ENCODE data around the gene MPZL1. TPM values are rescaled to one million over a fixed set of nuclear protein-coding genes. Genes with fewer than 3 reads are reported as not detected.

MPZL1 gene
- total and polyA plus RNA-seq, 2 of the 13 experiments (the other 11 are each of a cell fraction or from before 2014, with no cell fraction given), result 38.0 to 68.7 TPM

DNA sequence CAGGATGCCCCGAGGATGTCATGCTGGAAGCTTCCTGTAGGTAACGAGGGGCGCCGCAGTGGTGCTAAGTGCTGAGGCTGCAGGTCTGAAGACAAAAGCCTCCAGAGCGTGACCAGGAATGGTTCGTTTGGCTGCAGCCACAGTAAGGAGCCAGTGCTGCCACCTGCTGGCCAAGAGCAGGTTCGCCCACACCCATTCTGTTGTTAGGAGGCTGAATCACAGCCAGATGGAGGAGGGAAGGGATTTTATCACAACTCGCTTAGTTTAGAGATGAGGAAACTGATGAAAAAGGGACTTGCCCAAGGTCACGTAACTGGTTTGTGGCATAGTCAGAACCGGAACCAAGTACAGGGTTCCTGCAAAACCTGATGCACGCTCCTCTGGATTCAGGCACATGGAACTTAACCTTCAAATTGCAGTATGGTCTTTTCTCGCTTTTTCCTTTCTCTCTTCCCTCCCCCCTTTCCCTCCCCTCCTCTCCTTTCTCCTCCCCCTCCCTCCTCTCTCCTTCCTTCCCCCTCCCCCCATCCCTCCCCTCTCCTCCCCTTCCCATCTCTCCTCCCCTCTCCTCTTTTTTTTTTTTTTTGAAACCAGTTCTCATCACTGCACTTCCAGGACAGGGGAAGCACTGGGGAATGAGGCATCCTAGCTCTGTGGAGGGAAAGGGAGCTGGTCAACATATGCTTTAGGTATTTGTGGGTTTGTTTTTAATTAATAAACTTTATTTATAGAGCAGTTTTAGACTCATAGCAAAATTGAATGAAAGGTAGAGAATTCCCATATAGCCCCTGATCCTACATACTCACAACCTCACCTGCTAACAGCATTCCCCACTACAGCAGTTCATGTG, 81.8 kb downstream of the MPZL1 start (continued):
- TF ChIP-seq MZF1 (CRISPR knock-in tag; IDR thresholded peaks at IDR 0.05; ENCODE audit: borderline replicate concordance), result no peak
- TF ChIP-seq, protein P1, sequence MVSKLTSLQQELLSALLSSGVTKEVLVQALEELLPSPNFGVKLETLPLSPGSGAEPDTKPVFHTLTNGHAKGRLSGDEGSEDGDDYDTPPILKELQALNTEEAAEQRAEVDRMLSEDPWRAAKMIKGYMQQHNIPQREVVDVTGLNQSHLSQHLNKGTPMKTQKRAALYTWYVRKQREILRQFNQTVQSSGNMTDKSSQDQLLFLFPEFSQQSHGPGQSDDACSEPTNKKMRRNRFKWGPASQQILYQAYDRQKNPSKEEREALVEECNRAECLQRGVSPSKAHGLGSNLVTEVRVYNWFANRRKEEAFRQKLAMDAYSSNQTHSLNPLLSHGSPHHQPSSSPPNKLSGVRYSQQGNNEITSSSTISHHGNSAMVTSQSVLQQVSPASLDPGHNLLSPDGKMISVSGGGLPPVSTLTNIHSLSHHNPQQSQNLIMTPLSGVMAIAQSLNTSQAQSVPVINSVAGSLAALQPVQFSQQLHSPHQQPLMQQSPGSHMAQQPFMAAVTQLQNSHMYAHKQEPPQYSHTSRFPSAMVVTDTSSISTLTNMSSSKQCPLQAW (CRISPR knock-in tag; IDR thresholded peaks at IDR 0.05), result peak; percentile 80
- 0 out of 2 replicates have a peak, but pooled peaks have one; percentile 33 for TF ChIP-seq ZNF614 (CRISPR knock-in tag; IDR thresholded peaks at IDR 0.05; ENCODE audit: borderline replicate concordance)
- peak; percentile 39 for TF ChIP-seq PHF5A (CRISPR knock-in tag; IDR thresholded peaks at IDR 0.05; ENCODE audit: low read depth, unreplicated experiment)
- TF ChIP-seq, protein P2, sequence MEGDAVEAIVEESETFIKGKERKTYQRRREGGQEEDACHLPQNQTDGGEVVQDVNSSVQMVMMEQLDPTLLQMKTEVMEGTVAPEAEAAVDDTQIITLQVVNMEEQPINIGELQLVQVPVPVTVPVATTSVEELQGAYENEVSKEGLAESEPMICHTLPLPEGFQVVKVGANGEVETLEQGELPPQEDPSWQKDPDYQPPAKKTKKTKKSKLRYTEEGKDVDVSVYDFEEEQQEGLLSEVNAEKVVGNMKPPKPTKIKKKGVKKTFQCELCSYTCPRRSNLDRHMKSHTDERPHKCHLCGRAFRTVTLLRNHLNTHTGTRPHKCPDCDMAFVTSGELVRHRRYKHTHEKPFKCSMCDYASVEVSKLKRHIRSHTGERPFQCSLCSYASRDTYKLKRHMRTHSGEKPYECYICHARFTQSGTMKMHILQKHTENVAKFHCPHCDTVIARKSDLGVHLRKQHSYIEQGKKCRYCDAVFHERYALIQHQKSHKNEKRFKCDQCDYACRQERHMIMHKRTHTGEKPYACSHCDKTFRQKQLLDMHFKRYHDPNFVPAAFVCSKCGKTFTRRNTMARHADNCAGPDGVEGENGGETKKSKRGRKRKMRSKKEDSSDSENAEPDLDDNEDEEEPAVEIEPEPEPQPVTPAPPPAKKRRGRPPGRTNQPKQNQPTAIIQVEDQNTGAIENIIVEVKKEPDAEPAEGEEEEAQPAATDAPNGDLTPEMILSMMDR (CRISPR knock-in tag; IDR thresholded peaks at IDR 0.05), result peak; percentile 96
- TF ChIP-seq ZNF501 (CRISPR knock-in tag; IDR thresholded peaks at IDR 0.05), result peak; percentile 53; the same call in 1 of the 2 replicates
- TF ChIP-seq, protein P3, sequence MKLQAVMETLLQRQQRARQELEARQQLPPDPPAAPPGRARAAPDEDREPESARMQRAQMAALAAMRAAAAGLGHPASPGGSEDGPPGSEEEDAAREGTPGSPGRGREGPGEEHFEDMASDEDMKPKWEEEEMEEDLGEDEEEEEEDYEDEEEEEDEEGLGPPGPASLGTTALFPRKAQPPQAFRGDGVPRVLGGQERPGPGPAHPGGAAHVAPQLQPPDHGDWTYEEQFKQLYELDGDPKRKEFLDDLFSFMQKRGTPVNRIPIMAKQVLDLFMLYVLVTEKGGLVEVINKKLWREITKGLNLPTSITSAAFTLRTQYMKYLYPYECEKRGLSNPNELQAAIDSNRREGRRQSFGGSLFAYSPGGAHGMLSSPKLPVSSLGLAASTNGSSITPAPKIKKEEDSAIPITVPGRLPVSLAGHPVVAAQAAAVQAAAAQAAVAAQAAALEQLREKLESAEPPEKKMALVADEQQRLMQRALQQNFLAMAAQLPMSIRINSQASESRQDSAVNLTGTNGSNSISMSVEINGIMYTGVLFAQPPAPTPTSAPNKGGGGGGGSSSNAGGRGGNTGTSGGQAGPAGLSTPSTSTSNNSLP (IDR thresholded peaks at IDR 0.05; ENCODE audit: low read depth, low read length), result peak; percentile 52; the same call in 1 of the 2 replicates
- TF ChIP-seq MXD4 (CRISPR knock-in tag; IDR thresholded peaks at IDR 0.05), result no peak
- 0 out of 2 replicates have a peak, but pooled peaks have one; percentile 36 for TF ChIP-seq KAT8 (CRISPR knock-in tag; IDR thresholded peaks at IDR 0.05)
- TF ChIP-seq THAP11 (CRISPR knock-in tag; IDR thresholded peaks at IDR 0.05), result peak; percentile 49
- TF ChIP-seq, protein P4, sequence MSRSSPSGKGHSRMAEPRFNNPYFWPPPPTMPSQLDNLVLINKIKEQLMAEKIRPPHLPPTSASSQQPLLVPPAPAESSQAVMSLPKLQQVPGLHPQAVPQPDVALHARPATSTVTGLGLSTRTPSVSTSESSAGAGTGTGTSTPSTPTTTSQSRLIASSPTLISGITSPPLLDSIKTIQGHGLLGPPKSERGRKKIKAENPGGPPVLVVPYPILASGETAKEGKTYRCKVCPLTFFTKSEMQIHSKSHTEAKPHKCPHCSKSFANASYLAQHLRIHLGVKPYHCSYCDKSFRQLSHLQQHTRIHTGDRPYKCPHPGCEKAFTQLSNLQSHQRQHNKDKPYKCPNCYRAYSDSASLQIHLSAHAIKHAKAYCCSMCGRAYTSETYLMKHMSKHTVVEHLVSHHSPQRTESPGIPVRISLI (CRISPR knock-in tag; IDR thresholded peaks at IDR 0.05; ENCODE audit: borderline replicate concordance), result peak; percentile 33; the same call in 1 of the 2 replicates
- TF ChIP-seq KDM2A (CRISPR knock-in tag; IDR thresholded peaks at IDR 0.05; ENCODE audit: borderline replicate concordance, low read depth), result peak; percentile 83
- TF ChIP-seq PHF8 (CRISPR knock-in tag; IDR thresholded peaks at IDR 0.05), result 0 out of 2 replicates have a peak, but pooled peaks have one; percentile 19
- no peak for TF ChIP-seq NFE2L1 (CRISPR knock-in tag; IDR thresholded peaks at IDR 0.05; ENCODE audit: borderline replicate concordance)
- TF ChIP-seq ZKSCAN5 (CRISPR knock-in tag; IDR thresholded peaks at IDR 0.05), result no peak
- peak; percentile 59; the same call in 1 of the 2 replicates for TF ChIP-seq KDM5B (CRISPR knock-in tag; IDR thresholded peaks at IDR 0.05; ENCODE audit: borderline replicate concordance)
- no peak for TF ChIP-seq ASH2L (IDR thresholded peaks at IDR 0.05; ENCODE audit: insufficient read length, low read depth, low read length)
- 0 out of 2 replicates have a peak, but pooled peaks have one; percentile 23 for TF ChIP-seq ISL2 (CRISPR knock-in tag; IDR thresholded peaks at IDR 0.05)
- TF ChIP-seq SAP130 (CRISPR knock-in tag; IDR thresholded peaks at IDR 0.05; ENCODE audit: low read depth), result peak; percentile 65
- TF ChIP-seq, protein P5, sequence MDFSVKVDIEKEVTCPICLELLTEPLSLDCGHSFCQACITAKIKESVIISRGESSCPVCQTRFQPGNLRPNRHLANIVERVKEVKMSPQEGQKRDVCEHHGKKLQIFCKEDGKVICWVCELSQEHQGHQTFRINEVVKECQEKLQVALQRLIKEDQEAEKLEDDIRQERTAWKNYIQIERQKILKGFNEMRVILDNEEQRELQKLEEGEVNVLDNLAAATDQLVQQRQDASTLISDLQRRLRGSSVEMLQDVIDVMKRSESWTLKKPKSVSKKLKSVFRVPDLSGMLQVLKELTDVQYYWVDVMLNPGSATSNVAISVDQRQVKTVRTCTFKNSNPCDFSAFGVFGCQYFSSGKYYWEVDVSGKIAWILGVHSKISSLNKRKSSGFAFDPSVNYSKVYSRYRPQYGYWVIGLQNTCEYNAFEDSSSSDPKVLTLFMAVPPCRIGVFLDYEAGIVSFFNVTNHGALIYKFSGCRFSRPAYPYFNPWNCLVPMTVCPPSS (IDR thresholded peaks at IDR 0.05), result no peak
